ENCODE results near the gene C13orf42.

Gene C13orf42

DNA sequence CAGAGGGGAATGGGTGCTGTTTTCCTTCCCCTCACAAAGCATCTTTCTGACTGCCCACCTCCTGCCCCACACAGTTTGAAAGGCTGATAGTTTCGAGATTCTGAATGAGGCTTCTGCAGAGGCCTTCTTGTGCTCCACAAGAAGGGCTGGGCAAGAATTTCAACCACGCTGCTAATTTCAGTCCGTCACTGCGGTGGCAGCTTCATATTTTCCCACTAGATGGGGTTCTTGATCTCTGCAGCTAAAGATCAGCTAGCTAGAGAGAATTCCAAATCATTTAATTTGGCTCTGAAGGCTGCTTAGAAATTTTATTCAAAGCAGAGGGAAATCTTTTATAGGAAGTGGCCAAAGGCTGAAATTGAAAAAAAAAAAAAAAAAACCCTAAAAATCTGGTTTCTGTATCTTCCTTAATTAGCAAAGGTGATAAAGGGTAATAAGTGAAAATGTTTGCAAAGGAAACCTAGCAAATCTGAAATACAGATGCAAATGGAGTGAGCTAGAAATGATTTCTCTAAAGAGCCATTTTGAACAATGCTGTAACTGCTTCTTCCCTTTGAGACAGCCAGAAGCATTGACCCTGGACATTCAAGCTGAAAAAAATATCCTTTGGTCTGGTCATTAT is 38.0 kb upstream of the C13orf42 start:
- Histone ChIP-seq H3K27me3 (ENCODE audit: control insufficient read depth in 5 of 5, insufficient read depth in 4 of 5, low read length in 5 of 5) (peaks cover 0 to 5% (median 0%) of the 10 kb centered on the region in 5 donors), H3K9ac (ENCODE audit: low read length in 5 of 5) (no peak overlapping the region), H3K4me1 (ENCODE audit: control insufficient read depth in 5 of 5, insufficient read depth in 5 of 5, low read length in 5 of 5) (peaks cover 0 to 9% (median 5%) of the 10 kb centered on the region in 5 donors), H3K36me3 (ENCODE audit: control insufficient read depth in 5 of 5, insufficient read depth in 5 of 5, low read length in 5 of 5) (no peaks in the 10 kb centered on the region), H3K27ac (ENCODE audit: low read depth, low read length) (no peak overlapping the region), H3K9me3 (ENCODE audit: control insufficient read depth in 5 of 5, low read length in 5 of 5) (no peaks in the 10 kb centered on the region), H3K4me3 (ENCODE audit: low read depth in 1 of 5, low read length in 5 of 5) (no peak overlapping the region)

DNA sequence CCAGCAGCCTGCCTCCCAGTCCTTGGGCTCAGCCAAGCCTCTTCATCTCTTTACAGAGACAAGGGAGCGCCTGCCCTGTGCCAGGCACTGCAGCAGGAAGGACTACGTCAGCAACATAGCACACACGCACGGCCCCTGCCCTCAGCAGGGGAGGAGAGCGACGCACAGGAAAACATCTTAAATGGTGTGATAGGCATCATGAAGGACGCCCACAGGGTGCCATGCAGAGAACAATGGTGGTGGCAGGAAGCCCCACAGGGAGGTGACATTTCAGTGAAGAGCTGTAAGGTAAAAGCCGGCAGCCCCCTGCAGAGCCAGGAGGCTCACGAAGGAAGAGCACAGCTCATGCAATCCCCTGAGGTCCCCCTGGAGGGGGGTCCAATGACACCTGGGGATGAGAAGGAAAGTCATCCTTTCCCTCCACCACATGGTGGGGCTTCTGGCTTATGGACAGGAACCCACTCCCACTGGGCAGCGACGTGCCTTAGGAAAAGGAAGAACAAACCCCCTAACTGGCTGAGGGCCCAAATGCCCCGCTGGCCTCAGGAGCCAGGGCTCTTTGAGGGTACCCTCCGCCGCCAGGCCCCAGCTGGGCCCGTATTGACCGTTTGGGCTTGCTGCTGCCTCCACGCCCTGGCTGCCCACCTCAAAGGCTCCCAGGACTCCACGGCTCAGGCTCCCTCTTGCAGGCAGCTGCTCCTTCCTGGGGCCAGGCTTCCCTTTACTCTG is 37.3 kb upstream of the C13orf42 start:
- no peak overlapping the region for H3K27ac ChIP-seq (ENCODE audit: low read depth, low read length)
- no peaks in the 10 kb centered on the region for H3K9me3 ChIP-seq (ENCODE audit: control insufficient read depth in 5 of 5, low read length in 5 of 5)
- peaks cover 0 to 9% (median 5%) of the 10 kb centered on the region in 5 donors for H3K4me1 ChIP-seq (ENCODE audit: control insufficient read depth in 5 of 5, insufficient read depth in 5 of 5, low read length in 5 of 5)
- H3K9ac ChIP-seq (ENCODE audit: low read length in 5 of 5): no peak overlapping the region
- no peak overlapping the region for H3K4me3 ChIP-seq (ENCODE audit: low read depth in 1 of 5, low read length in 5 of 5)
- no peaks in the 10 kb centered on the region for H3K36me3 ChIP-seq (ENCODE audit: control insufficient read depth in 5 of 5, insufficient read depth in 5 of 5, low read length in 5 of 5)
- H3K27me3 ChIP-seq (ENCODE audit: control insufficient read depth in 5 of 5, insufficient read depth in 4 of 5, low read length in 5 of 5): peaks cover 0 to 5% (median 0%) of the 10 kb centered on the region in 5 donors

DNA sequence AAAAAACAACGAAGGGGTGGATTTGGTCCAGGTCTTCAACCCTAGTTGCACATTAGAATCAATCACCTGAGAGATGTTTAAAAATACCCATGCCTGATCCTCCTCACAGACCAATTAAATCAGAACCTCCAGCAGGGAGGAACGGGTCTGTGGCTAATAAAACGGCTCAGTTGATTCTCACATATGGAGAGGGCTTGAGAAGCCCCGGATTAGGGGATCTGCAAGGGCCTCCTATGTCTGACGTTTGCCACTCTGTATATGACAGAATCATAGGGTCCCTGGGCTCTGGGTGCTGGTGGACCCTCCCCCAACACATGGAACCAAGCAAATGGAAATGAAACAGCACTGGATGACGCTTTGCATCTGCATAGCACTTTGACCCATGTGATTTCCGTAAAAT is 36.7 kb upstream of the C13orf42 start:
- peaks cover 0 to 5% (median 0%) of the 10 kb centered on the region in 5 donors for H3K27me3 ChIP-seq (ENCODE audit: control insufficient read depth in 5 of 5, insufficient read depth in 4 of 5, low read length in 5 of 5)
- H3K4me3 ChIP-seq (ENCODE audit: low read depth in 1 of 5, low read length in 5 of 5): no peak overlapping the region
- no peak overlapping the region for H3K27ac ChIP-seq (ENCODE audit: low read depth, low read length)
- H3K36me3 ChIP-seq (ENCODE audit: control insufficient read depth in 5 of 5, insufficient read depth in 5 of 5, low read length in 5 of 5): no peaks in the 10 kb centered on the region
- no peak overlapping the region for H3K9ac ChIP-seq (ENCODE audit: low read length in 5 of 5)
- H3K4me1 ChIP-seq (ENCODE audit: control insufficient read depth in 5 of 5, insufficient read depth in 5 of 5, low read length in 5 of 5): peaks cover 0 to 9% (median 5%) of the 10 kb centered on the region in 5 donors
- H3K9me3 ChIP-seq (ENCODE audit: control insufficient read depth in 5 of 5, low read length in 5 of 5): no peaks in the 10 kb centered on the region

DNA sequence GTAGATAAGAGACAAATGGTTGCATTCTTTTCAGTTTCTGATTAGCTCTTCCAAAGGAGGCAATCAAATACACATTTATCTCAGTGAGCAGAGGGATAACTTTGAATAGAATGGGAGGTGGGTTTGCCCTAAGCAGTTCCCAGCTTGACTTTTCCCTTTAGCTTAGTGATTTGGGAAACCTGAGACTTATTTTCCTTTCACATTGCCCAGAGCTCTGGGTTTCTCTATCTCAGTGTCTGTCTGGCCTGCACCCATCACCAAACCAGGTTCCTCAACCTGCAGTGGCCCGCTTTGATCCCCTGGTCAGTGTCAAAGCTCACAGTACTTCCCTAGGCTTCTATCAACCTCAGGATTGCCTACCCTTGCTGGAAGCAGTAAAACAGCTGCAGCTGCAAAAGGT is 35.6 kb upstream of the C13orf42 start:
- peaks cover 0 to 9% (median 5%) of the 10 kb centered on the region in 5 donors for H3K4me1 ChIP-seq (ENCODE audit: control insufficient read depth in 5 of 5, insufficient read depth in 5 of 5, low read length in 5 of 5)
- H3K9ac ChIP-seq (ENCODE audit: low read length in 5 of 5): no peak overlapping the region
- no peak overlapping the region for H3K27ac ChIP-seq (ENCODE audit: low read depth, low read length)
- H3K9me3 ChIP-seq (ENCODE audit: control insufficient read depth in 5 of 5, low read length in 5 of 5): no peaks in the 10 kb centered on the region
- H3K36me3 ChIP-seq (ENCODE audit: control insufficient read depth in 5 of 5, insufficient read depth in 5 of 5, low read length in 5 of 5): no peaks in the 10 kb centered on the region
- peaks cover 0 to 5% (median 0%) of the 10 kb centered on the region in 5 donors for H3K27me3 ChIP-seq (ENCODE audit: control insufficient read depth in 5 of 5, insufficient read depth in 4 of 5, low read length in 5 of 5)
- H3K4me3 ChIP-seq (ENCODE audit: low read depth in 1 of 5, low read length in 5 of 5): no peak overlapping the region

DNA sequence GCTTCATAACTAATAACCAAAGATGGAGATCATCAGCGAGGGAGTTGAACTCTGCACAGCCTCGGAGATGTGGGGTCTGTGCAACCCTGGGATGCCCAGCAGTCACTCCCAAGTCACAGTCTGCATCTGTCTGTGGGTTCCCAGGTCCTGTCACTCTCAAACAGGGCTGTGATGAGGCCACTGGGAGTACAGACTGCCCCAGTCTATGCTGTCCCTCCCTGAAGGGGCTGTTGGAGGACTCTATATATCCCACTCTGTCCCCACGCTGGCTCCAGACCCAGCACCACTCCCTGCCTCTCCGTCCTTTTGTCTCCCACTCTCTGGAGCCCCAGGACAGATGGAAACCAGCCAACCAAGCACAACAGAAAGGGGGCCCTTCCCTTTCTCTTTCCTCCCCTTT is 26.2 kb upstream of the C13orf42 start:
- H3K4me3 ChIP-seq (ENCODE audit: low read depth in 1 of 5, low read length in 5 of 5): no peak overlapping the region
- H3K27ac ChIP-seq (ENCODE audit: low read depth, low read length): no peak overlapping the region
- H3K27me3 ChIP-seq (ENCODE audit: control insufficient read depth in 5 of 5, insufficient read depth in 4 of 5, low read length in 5 of 5): peaks cover 0 to 10% (median 0%) of the 10 kb centered on the region in 5 donors
- H3K4me1 ChIP-seq (ENCODE audit: control insufficient read depth in 5 of 5, insufficient read depth in 5 of 5, low read length in 5 of 5): no peaks in the 10 kb centered on the region
- no peak overlapping the region for H3K9ac ChIP-seq (ENCODE audit: low read length in 5 of 5)
- H3K9me3 ChIP-seq (ENCODE audit: control insufficient read depth in 5 of 5, low read length in 5 of 5): no peaks in the 10 kb centered on the region
- H3K36me3 ChIP-seq (ENCODE audit: control insufficient read depth in 5 of 5, insufficient read depth in 5 of 5, low read length in 5 of 5): no peaks in the 10 kb centered on the region

DNA sequence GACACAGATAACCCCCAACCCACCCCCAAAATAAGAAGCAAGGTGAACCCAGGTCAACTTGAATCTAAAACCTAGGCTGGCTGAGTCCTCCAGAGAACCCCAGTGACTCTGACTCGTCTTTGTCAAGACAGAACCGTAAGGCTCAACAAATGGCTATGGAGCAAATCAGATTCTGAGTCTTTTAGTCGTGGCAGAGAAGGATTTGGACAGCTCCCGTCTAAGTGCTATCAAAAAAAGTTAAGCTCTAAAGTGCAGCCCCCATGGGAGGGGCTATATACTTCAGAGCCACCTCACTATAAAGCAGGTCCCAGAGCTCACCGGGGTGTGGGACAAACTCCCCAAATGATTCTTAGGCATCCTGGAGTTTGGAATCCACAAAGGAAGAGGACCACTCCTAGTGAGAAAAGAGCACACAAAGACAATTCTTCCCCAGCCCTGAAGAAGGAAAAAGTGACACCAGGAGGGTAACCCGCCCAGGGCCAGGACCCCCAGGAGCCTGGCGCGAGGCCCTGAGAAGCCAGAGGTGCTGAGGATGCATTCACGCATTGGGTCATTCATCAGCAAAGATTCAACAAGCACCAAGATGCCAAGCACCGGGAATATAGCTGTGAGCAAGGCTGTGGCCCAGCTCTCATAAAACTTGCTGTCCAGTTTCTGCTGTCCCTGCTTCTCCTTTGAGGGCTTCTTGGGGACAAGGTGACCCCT is 25.4 kb upstream of the C13orf42 start:
- no peak overlapping the region for H3K4me3 ChIP-seq (ENCODE audit: low read depth in 1 of 5, low read length in 5 of 5)
- H3K36me3 ChIP-seq (ENCODE audit: control insufficient read depth in 5 of 5, insufficient read depth in 5 of 5, low read length in 5 of 5): no peaks in the 10 kb centered on the region
- H3K9ac ChIP-seq (ENCODE audit: low read length in 5 of 5): no peak overlapping the region
- H3K27ac ChIP-seq (ENCODE audit: low read depth, low read length): no peak overlapping the region
- peaks cover 0 to 10% (median 0%) of the 10 kb centered on the region in 5 donors for H3K27me3 ChIP-seq (ENCODE audit: control insufficient read depth in 5 of 5, insufficient read depth in 4 of 5, low read length in 5 of 5)
- peaks cover 0 to under 1% (median 0%) of the 10 kb centered on the region in 5 donors for H3K9me3 ChIP-seq (ENCODE audit: control insufficient read depth in 5 of 5, low read length in 5 of 5)
- H3K4me1 ChIP-seq (ENCODE audit: control insufficient read depth in 5 of 5, insufficient read depth in 5 of 5, low read length in 5 of 5): no peaks in the 10 kb centered on the region

DNA sequence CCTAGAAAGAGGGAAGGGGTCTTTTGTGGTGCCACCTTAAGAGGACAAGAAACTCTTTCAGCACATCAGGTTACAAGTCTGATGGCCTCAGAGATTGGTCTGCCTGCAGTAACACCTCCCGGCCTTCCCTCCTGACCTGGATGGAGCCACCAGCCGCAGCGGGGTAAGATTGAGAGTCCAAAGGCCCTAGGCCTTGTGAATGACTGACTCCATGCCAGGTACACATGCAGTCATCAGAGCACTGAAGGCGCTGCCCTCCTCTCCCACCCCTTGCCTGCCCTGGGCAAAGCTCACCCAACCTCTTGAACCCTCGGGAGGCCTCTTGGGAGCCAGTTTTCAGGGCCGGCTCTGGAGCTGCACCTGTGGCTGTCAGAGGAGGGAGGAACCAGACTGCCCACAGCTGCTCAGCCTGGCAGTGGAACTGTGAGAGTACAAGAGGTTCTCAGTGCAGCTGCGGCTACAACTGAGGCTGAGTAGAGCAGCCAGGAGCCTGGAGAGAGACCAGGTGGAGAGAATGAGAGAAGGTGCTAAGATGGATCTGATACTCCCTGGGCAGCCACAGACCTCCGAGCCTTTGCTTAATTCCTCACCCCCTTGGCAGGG is 23.8 kb upstream of the C13orf42 start:
- Histone ChIP-seq H3K36me3 (ENCODE audit: control insufficient read depth in 5 of 5, insufficient read depth in 5 of 5, low read length in 5 of 5) (no peaks in the 10 kb centered on the region), H3K4me1 (ENCODE audit: control insufficient read depth in 5 of 5, insufficient read depth in 5 of 5, low read length in 5 of 5) (no peaks in the 10 kb centered on the region), H3K9ac (ENCODE audit: low read length in 5 of 5) (no peak overlapping the region), H3K27me3 (ENCODE audit: control insufficient read depth in 5 of 5, insufficient read depth in 4 of 5, low read length in 5 of 5) (peaks cover 0 to 10% (median 0%) of the 10 kb centered on the region in 5 donors), H3K9me3 (ENCODE audit: control insufficient read depth in 5 of 5, low read length in 5 of 5) (peaks cover 0 to 4% (median 0%) of the 10 kb centered on the region in 5 donors), H3K27ac (ENCODE audit: low read depth, low read length) (no peak overlapping the region), H3K4me3 (ENCODE audit: low read depth in 1 of 5, low read length in 5 of 5) (no peak overlapping the region)

DNA sequence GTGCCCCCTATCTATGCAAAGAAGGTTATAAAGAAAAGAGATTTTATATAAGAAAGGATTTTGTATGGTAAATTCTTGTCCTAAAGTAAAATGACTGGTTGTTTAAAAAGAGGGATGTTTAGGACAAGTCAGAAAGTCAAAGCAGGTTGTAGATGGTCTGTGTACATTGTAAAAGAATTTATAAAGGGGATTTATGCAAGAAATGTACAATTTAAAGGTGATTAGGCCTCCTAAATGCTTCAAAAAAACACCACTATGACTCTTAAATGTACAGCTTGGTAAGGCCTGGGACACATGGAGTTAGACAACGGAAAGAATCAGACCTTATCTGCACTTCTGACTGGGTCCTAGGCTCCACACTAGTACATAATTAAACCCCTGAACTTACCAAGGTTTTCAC is 19.3 kb upstream of the C13orf42 start:
- Histone ChIP-seq H3K9ac (ENCODE audit: low read length in 5 of 5) (no peak overlapping the region), H3K4me1 (ENCODE audit: control insufficient read depth in 5 of 5, insufficient read depth in 5 of 5, low read length in 5 of 5) (no peaks in the 10 kb centered on the region), H3K9me3 (ENCODE audit: control insufficient read depth in 5 of 5, low read length in 5 of 5) (peaks cover 0 to 5% (median 0%) of the 10 kb centered on the region in 5 donors), H3K27ac (ENCODE audit: low read depth, low read length) (no peak overlapping the region), H3K27me3 (ENCODE audit: control insufficient read depth in 5 of 5, insufficient read depth in 4 of 5, low read length in 5 of 5) (peaks cover 0 to 5% (median 0%) of the 10 kb centered on the region in 5 donors), H3K4me3 (ENCODE audit: low read depth in 1 of 5, low read length in 5 of 5) (no peak overlapping the region), H3K36me3 (ENCODE audit: control insufficient read depth in 5 of 5, insufficient read depth in 5 of 5, low read length in 5 of 5) (no peaks in the 10 kb centered on the region)

DNA sequence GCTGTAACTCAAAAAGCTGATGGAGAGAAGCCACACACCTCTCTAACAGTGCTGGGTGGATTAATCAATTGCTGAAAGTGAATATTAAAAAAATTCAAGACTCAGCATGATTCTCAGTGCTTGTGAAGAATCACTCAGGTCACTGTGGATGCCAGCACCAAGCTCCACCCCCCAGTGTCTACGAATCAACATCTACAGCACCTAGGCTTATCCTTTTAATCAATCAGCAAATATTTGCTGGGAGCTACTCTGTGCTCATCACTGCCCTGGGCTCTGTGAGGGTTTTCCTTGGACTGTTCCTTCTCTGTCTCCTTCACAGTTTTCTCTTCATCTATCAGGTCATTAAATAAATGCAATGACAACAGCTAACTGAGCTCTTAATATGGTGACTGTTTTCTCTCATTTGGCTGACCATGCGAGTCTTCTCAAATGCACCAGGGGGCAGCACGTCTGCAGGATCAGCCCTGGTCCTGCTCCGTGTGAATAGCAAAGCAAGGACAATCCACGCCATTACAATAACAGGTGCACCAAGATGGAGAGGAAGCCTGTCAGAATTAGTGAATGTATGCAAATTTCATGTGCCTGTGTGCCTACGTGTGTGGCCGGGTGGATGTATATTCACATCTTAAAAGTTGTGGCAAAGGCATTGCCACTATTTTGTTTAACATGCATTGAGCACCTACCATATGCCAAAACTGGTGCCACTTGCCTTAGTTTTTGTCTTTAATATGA is 14.6 kb upstream of the C13orf42 start:
- Histone ChIP-seq H3K9ac (ENCODE audit: low read length in 5 of 5) (no peak overlapping the region), H3K36me3 (ENCODE audit: control insufficient read depth in 5 of 5, insufficient read depth in 5 of 5, low read length in 5 of 5) (no peaks in the 10 kb centered on the region), H3K27ac (ENCODE audit: low read depth, low read length) (no peak overlapping the region), H3K4me1 (ENCODE audit: control insufficient read depth in 5 of 5, insufficient read depth in 5 of 5, low read length in 5 of 5) (no peaks in the 10 kb centered on the region), H3K4me3 (ENCODE audit: low read depth in 1 of 5, low read length in 5 of 5) (no peak overlapping the region), H3K9me3 (ENCODE audit: control insufficient read depth in 5 of 5, low read length in 5 of 5) (peaks cover 0 to 4% (median 0%) of the 10 kb centered on the region in 5 donors), H3K27me3 (ENCODE audit: control insufficient read depth in 5 of 5, insufficient read depth in 4 of 5, low read length in 5 of 5) (peaks cover 3 to 14% (median 8%) of the 10 kb centered on the region in 5 donors)
